NCI-H526 treated with DMSO at 0.1 percent for 48 hours (cell line): ENCODE results near the gene RTKN.
"Not testable (repeated sequence)": the region's sequence is repeated elsewhere in the genome, so short reads cannot be mapped to it uniquely, and the experiment has no call there.

ENCODE experiments used
- DNase-seq: peaks from one replicate; lab custom pipeline; 2025; lab: John Stamatoyannopoulos, UW

RTKN gene, protein sequence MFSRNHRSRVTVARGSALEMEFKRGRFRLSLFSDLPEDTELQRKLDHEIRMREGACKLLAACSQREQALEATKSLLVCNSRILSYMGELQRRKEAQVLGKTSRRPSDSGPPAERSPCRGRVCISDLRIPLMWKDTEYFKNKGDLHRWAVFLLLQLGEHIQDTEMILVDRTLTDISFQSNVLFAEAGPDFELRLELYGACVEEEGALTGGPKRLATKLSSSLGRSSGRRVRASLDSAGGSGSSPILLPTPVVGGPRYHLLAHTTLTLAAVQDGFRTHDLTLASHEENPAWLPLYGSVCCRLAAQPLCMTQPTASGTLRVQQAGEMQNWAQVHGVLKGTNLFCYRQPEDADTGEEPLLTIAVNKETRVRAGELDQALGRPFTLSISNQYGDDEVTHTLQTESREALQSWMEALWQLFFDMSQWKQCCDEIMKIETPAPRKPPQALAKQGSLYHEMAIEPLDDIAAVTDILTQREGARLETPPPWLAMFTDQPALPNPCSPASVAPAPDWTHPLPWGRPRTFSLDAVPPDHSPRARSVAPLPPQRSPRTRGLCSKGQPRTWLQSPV

GRCh38 chr2:74441690-74442482, at the start of gene RTKN:
TSS of gene RTKN (minus strand) at chr2:74441937. CDS start at chr2:74441816, 121 bp downstream.
- DNase-seq, result peak; percentile 69

GRCh38 chr2:74489906-74490305, 48.2 kb upstream of the RTKN start:
- no peak for DNase-seq

DNA sequence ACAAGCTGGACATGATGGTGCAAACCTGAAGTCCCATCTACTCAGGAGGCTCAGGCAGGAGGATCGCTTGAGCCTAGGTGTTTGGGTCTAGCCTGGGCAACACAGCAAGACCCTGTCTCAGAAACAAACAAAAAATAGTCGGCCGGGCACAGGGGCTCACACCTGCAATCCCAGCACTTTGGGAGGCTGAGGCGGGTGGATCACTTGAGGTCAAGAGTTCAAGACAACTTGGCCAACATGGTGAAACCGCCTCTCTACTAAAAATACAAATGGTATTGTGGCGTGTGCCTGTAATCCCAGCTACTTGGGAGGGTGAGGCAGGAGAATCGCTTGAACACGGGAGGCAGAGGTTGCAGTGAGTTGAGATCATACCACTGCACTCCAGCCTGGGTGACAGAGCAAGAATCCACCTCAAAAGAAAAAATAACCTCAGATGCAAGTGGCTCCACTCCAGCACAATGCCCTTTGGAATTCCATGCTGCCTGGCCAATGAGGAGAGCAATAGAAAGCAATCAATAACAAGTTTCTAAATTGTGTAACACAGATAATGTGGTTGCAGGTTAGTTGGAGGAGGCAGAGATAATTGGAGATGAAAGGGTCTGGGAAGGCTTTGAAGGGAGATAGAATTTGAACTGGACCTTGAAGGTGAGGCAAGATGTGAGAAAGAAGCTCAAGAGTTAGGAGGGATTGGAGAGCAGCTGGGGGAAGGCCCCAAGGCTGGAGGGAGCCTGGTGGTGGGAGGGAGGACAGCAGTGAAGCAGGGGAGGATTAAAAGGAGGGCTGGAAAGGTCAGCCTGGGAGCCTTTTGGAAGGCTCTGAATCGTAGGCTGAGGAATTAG, 47.1 kb upstream of the RTKN start:
- no peak for DNase-seq

DNA sequence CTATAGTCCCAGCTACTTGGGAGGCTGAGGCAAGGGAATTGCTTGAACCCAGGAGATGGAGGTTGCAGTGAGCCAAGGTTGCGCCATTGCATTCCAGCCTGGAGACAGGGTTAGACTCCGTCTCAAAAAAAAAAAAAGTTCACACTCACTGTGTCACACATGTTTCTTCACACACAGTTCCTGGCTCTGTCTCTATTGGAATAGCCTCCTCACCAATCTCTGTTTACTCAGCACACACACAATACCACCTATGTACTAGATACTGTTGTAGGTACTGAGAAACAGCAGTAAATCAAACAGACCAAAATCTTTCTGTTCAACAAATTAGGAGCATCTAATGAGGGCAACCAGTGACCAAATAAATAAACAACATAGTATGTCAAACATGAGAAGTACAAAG, 44.4 kb upstream of the RTKN start:
- no peak for DNase-seq

- not testable (repeated sequence) for DNase-seq
These were observed 42.0 kb upstream of the RTKN start for GRCh38 chr2:74483675-74484164.

DNA sequence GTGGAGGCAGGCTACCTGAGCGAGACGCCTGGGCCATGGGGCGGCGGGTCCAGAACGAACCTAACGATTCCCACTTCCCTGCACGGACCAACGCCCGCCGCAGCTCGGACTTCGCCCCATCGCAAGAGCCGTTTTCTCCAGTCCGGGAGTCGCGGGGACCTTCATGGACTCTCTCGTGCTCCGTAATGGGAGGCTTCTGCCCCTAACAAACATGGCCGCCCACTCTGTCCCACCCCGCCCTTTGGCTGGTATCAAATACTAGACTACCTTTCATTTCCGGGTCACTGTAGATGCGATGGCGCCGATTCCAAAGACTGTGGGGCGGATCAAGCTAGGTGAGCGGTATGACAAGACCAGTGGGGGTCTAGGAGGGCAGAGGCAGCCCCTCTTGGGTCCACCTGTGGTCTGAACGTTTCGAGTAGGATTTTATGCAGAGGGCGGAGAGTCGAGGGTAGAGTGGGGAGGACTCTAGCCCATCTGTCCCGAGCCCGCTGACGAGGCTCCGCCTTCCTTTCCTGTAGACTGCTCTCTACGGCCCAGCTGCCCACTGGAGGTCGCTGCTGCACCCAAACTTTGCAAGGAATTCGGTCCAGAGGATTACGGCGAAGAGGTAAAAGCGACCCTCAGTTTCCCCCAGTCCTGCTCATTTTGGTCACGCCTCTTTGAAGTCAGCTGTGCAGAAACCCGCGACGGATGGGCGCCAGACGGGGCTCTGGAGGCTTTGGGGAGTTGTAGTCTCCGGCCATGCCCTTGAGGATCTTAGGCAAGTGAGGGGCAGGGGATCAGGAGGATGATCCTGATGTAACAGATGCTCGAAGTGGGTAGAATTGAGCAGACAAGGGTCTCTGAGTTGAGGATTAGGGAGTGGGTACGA, 41.3 kb upstream of the RTKN start, which contains the start of the genes CCDC142 and TTC31:
TSS of gene CCDC142 (minus strand) at position 198 of the 874 bp plus-strand sequence. CDS start at position 37, 161 bp downstream.
TSS of gene TTC31 (plus strand) at position 281 of the 874 bp plus-strand sequence. CDS start at position 296, 15 bp downstream.
- DNase-seq, result peak; percentile 91

GRCh38 chr2:74481961-74482800, 40.4 kb upstream of the RTKN start:
- DNase-seq, result no peak

GRCh38 chr2:74481431-74481830, 39.7 kb upstream of the RTKN start:
- no peak for DNase-seq

DNA sequence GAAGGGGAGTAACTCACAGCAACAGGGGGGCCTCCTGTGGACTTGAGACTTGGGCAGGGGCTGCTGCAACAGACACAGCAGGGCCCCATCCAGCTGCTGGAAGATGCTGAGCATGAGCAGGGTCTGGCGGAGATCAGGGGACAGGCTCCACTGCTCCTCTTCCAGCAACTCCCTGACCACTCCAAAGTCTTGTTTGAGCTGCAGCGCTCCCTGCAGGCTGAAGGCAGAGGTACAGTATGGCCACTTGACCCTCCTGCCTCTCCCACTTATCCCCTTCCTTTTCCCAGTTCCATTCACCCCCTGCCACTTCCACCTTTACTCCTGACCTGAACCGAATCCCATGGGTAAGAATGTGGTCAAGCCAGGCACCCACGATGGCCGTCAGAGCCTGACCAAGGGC, 33.2 kb upstream of the RTKN start:
- no peak for DNase-seq

DNA sequence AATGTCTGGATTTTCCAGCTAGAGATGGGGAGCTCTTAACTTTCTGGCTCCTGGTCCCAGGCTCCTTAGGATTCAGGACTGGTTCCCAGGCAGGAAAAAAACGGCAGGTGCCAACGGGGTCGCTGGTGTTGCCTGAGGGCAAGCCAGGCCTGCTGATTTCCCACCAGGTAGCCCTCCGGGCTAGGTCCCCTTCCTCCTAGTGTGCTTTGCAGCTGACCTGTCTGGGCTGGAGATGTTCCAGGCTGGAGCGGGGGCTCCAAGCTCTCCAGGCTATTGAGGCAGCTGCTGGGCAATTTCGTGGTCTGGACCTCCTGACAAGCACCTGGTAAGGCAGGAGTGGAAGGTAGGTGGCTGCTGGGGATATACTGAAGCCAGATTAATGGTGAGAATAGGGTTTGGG, 32.7 kb upstream of the RTKN start:
- no peak for DNase-seq

DNA sequence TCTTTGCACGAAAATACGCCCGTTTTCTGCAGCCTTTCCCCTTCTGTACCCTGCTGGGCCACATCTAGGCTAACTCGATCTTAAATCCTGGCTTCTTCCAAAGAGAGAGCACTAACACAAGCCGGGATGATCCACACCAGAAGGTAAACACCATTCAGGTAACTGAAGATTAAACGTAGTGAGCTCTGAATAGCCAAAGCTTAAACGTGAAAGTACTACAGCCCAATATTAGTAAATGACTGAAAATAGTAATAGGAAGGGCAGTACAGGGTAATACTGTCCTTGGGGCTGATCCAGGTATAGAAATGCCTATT, 31.2 kb upstream of the RTKN start:
- DNase-seq, result no peak

- DNase-seq, result peak; percentile 71
These were observed 30.6 kb upstream of the RTKN start, which contains the start of gene MRPL53 for GRCh38 chr2:74472086-74472944. TSS of gene MRPL53 (minus strand) at chr2:74472680. CDS start at chr2:74472660, 20 bp downstream.

DNA sequence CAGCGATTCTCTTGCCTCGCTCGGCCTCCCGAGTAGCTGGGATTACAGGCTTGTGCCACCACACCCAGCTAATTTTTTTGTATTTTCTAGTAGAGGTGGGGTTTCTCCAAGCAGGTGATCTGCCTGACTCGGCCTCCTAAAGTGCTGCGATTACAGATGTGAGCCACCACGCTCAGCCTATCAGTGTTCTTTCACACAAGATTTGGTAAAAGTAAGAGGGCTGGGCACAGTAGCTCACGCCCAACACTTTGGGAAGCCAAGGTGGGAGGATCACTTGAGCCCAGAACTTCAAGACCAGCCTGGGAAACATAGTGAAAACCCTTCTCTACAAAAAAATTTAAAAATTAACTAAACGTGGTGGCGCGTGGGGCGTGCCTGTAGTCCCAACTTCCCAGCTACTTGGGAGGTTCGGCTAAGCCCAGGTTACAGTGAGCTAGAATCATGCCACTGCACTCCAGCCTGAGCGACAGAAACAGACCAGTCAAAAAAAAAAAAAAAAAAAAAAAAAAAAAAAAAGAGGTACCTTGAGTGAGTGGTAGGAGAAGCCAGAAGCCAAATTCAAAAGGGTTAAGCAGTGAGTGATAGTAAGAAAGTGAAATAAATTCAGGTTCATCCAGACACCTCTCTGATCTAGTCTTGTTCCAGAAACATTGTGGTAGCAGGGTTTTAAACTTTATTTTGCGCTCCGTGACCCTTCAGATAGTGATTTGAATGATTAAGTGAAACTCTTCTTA, 29.8 kb upstream of the RTKN start:
- no peak for DNase-seq

- not testable (repeated sequence) for DNase-seq
These were observed 29.0 kb upstream of the RTKN start for GRCh38 chr2:74470742-74471141.

DNA sequence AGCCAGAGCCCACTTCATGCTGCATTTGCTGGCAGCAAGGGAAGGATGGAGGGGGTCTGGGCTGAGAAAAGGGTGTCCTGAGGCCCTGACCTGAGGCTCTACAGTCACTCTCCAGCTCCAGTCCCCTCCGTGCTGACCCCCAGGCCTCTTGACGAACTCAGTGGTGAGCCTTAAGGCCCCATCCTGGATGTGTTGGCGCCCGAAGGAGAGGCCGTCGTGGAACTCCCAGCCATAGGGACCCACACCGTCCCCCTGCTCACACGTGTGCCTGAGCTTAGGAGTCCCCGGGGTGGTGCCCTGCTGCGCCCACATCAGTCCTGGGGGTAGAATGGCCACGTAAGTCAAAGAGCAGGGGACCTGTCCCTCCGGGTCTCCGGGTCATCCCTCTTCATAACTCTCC, 22.7 kb upstream of the RTKN start:
- DNase-seq, result no peak

DNA sequence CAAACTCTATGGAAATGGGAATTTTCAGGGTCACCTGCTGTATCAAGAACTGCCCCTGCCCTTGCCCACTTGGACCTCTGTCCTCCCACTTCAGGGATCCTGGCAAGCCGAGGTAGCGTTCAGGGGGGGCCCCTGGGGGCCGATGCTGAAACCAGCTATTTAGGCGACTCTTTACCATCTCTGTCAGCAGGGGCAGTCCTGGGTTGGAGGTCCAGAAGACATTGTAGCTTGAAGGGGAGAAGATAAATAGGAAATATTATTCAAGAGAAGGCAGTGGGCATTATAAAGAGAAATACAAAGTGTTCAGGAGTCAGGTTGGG, 21.0 kb upstream of the RTKN start:
- DNase-seq, result no peak

- DNase-seq, result no peak
These were observed 20.5 kb upstream of the RTKN start for GRCh38 chr2:74462054-74462785.
